GM19193 (cell line): ENCODE results near the gene CDK16.

Experiments used
- POLR2A ChIP-seq: IDR thresholded peaks from 4 replicates; pipeline ENCODE4 v1.6.1; 2011; ENCODE audit not compliant: insufficient read depth, insufficient read length; ENCODE audit errors: extremely low read depth

The CDK16 gene

GRCh38 chrX:47226071-47226470 is 7.6 kb downstream of the CDK16 start:
- no peak for TF ChIP-seq POLR2A

GRCh38 chrX:47226531-47227333 is 8.3 kb downstream of the CDK16 start:
- TF ChIP-seq POLR2A = no peak

GRCh38 chrX:47227334-47227583 is 8.8 kb downstream of the CDK16 start:
- TF ChIP-seq POLR2A = no peak

- TF ChIP-seq POLR2A = no peak
These were observed 10.2 kb downstream of the CDK16 start for GRCh38 chrX:47228550-47229270.

- TF ChIP-seq POLR2A = no peak
These were observed 10.9 kb downstream of the CDK16 start for GRCh38 chrX:47229427-47229826.

- TF ChIP-seq POLR2A = no peak
These were observed 11.8 kb downstream of the CDK16 start for GRCh38 chrX:47230136-47230868.

- TF ChIP-seq POLR2A = no peak
These were observed 12.7 kb downstream of the CDK16 start for GRCh38 chrX:47231167-47231566.

- TF ChIP-seq POLR2A = no peak
These were observed 13.8 kb downstream of the CDK16 start for GRCh38 chrX:47232197-47232802.

- TF ChIP-seq POLR2A = peak; percentile 83
These were observed 14.4 kb downstream of the CDK16 start, which contains the start of gene USP11 for GRCh38 chrX:47232803-47233332. Gene USP11, plus strand, starts transcription at chrX:47233009. Its CDS starts 35 bp downstream, at chrX:47233044.

GRCh38 chrX:47233333-47234113 is 15.0 kb downstream of the CDK16 start:
- peak; percentile 61 for TF ChIP-seq POLR2A

- TF ChIP-seq POLR2A = no peak
These were observed 16.1 kb downstream of the CDK16 start for GRCh38 chrX:47234583-47234982.

GRCh38 chrX:47235691-47236103 is 17.2 kb downstream of the CDK16 start:
- no peak for TF ChIP-seq POLR2A

GRCh38 chrX:47239199-47239598 is 20.7 kb downstream of the CDK16 start:
- TF ChIP-seq POLR2A = no peak

- TF ChIP-seq POLR2A = no peak
These were observed 21.5 kb downstream of the CDK16 start for GRCh38 chrX:47239898-47240545.
